ENCODE measurements around the gene PIGM. TPM values are rescaled to one million over a fixed set of nuclear protein-coding genes. Genes with fewer than 3 reads are reported as not detected.

Gene PIGM
- total and polyA plus RNA-seq, 2 of the 13 experiments (the other 11 are each of a cell fraction or from before 2014, with no cell fraction given): 3.4 to 4.6 TPM

DNA sequence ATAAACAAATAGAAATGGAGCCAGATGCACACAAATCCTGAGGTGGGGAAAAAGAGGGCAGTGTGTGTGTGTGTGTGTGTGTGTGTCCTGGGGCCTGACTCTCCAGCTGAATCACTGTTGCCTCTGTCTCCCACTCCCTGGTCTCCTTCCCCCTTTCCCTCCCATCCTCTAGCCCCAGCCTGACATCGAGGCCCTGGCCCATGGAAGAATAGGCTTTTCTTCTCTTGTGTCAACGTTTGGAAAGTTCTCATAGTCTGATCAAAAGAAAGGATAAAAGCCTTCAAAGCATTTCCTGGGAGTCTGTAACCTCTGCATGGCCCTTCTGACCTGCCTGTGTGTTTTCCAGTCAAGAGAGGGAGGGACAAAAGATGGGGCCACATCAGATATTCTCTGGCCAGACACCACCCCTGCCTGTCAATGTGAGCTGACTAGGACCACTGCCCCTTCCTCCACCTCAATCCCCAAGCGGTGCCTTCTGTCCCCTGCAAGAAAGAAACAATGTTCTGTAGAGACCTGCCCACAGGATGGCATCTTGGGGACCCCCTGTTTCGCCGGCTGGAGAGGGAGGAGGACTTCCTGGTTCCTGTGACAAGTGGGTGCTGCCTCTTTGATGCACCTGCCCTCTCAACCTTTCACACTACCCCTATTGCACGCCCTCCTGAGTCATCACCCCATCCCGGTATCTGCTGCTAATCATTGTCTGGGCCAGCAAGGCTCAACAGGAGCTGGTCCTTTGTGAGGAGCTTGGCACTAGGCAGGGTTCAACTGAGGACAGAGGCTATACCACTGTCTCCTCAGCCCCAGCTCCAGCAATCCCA lies 22.0 kb upstream of the PIGM start (continued):
- TF ChIP-seq ZFY (CRISPR knock-in tag; IDR thresholded peaks at IDR 0.05): no peak
- TF ChIP-seq ZBTB46 (CRISPR knock-in tag; IDR thresholded peaks at IDR 0.05; ENCODE audit: borderline replicate concordance): no peak
- TF ChIP-seq ZNF280D (CRISPR knock-in tag; IDR thresholded peaks at IDR 0.05): no peak
- TF ChIP-seq, protein P1, sequence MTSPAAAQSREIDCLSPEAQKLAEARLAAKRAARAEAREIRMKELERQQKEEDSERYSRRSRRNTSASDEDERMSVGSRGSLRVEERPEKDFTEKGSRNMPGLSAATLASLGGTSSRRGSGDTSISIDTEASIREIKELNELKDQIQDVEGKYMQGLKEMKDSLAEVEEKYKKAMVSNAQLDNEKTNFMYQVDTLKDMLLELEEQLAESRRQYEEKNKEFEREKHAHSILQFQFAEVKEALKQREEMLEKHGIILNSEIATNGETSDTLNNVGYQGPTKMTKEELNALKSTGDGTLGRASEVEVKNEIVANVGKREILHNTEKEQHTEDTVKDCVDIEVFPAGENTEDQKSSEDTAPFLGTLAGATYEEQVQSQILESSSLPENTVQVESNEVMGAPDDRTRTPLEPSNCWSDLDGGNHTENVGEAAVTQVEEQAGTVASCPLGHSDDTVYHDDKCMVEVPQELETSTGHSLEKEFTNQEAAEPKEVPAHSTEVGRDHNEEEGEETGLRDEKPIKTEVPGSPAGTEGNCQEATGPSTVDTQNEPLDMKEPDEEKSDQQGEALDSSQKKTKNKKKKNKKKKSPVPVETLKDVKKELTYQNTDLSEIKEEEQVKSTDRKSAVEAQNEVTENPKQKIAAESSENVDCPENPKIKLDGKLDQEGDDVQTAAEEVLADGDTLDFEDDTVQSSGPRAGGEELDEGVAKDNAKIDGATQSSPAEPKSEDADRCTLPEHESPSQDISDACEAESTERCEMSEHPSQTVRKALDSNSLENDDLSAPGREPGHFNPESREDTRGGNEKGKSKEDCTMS (CRISPR knock-in tag; conservative IDR thresholded peaks at IDR 0.05): no peak
- TF ChIP-seq, protein P2, sequence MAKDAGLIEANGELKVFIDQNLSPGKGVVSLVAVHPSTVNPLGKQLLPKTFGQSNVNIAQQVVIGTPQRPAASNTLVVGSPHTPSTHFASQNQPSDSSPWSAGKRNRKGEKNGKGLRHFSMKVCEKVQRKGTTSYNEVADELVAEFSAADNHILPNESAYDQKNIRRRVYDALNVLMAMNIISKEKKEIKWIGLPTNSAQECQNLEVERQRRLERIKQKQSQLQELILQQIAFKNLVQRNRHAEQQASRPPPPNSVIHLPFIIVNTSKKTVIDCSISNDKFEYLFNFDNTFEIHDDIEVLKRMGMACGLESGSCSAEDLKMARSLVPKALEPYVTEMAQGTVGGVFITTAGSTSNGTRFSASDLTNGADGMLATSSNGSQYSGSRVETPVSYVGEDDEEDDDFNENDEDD (CRISPR knock-in tag; IDR thresholded peaks at IDR 0.05; ENCODE audit: borderline replicate concordance): peak; percentile 39; the same call in 1 of the 2 replicates
- TF ChIP-seq SPEN (CRISPR knock-in tag; IDR thresholded peaks at IDR 0.05; ENCODE audit: low read depth): peak; percentile 58; the same call in 1 of the 2 replicates
- peak; percentile 93 for TF ChIP-seq SOX5 (CRISPR knock-in tag; IDR thresholded peaks at IDR 0.05; ENCODE audit: borderline replicate concordance)
- TF ChIP-seq MED1 (CRISPR knock-in tag; IDR thresholded peaks at IDR 0.05): peak; percentile 49; the same call in 1 of the 2 replicates
- TF ChIP-seq ZNF281 (CRISPR knock-in tag; IDR thresholded peaks at IDR 0.05; ENCODE audit: borderline replicate concordance): peak; percentile 56; the same call in 1 of the 2 replicates
- TF ChIP-seq, protein P3, sequence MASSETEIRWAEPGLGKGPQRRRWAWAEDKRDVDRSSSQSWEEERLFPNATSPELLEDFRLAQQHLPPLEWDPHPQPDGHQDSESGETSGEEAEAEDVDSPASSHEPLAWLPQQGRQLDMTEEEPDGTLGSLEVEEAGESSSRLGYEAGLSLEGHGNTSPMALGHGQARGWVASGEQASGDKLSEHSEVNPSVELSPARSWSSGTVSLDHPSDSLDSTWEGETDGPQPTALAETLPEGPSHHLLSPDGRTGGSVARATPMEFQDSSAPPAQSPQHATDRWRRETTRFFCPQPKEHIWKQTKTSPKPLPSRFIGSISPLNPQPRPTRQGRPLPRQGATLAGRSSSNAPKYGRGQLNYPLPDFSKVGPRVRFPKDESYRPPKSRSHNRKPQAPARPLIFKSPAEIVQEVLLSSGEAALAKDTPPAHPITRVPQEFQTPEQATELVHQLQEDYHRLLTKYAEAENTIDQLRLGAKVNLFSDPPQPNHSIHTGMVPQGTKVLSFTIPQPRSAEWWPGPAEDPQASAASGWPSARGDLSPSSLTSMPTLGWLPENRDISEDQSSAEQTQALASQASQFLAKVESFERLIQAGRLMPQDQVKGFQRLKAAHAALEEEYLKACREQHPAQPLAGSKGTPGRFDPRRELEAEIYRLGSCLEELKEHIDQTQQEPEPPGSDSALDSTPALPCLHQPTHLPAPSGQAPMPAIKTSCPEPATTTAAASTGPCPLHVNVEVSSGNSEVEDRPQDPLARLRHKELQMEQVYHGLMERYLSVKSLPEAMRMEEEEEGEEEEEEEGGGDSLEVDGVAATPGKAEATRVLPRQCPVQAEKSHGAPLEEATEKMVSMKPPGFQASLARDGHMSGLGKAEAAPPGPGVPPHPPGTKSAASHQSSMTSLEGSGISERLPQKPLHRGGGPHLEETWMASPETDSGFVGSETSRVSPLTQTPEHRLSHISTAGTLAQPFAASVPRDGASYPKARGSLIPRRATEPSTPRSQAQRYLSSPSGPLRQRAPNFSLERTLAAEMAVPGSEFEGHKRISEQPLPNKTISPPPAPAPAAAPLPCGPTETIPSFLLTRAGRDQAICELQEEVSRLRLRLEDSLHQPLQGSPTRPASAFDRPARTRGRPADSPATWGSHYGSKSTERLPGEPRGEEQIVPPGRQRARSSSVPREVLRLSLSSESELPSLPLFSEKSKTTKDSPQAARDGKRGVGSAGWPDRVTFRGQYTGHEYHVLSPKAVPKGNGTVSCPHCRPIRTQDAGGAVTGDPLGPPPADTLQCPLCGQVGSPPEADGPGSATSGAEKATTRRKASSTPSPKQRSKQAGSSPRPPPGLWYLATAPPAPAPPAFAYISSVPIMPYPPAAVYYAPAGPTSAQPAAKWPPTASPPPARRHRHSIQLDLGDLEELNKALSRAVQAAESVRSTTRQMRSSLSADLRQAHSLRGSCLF (CRISPR knock-in tag; IDR thresholded peaks at IDR 0.05; ENCODE audit: borderline replicate concordance): no peak
